SU-DHL-6 (cell line): ENCODE results near the gene SH3RF3.

Source experiments
- CTCF ChIP-seq: fragments of 200-600 bp; sonication (generic); IDR thresholded peaks from one replicate; pipeline ENCODE4 v1.5.1; 2017; ENCODE audit warnings: antibody characterized with exemption, mild to moderate bottlenecking, low read length, moderate library complexity; ENCODE audit not compliant: insufficient read depth, poor library complexity, severe bottlenecking
- EZH2phosphoT487 ChIP-seq: fragments of 200-600 bp; sonication (generic), shearing (Covaris generic); conservative IDR thresholded peaks from 2 replicates; pipeline ENCODE4 v1.6.1; 2018; ENCODE audit warnings: mild to moderate bottlenecking, antibody characterized with exemption, low read length, moderate library complexity, mixed read lengths

GRCh38 chr2:109442715-109443319, 313.8 kb downstream of the SH3RF3 start:
- TF ChIP-seq CTCF (no peak), EZH2phosphoT487 (no peak)
